SKM-1 (cell line): ENCODE measurements around the gene SRD5A1.

Experiments used
- DNase-seq: peaks from one replicate; lab custom pipeline; 2025; ENCODE audit not compliant: unreplicated experiment; lab: John Stamatoyannopoulos, UW

Gene SRD5A1

GRCh38 chr5:6723816-6724300 is 90.6 kb downstream of the SRD5A1 start:
- no peak for DNase-seq
